ENCODE results near the gene OR4N2.
"Not testable (repeated sequence)": the region's sequence is repeated elsewhere in the genome, so short reads cannot be mapped to it uniquely, and the experiment has no call there.

DNA sequence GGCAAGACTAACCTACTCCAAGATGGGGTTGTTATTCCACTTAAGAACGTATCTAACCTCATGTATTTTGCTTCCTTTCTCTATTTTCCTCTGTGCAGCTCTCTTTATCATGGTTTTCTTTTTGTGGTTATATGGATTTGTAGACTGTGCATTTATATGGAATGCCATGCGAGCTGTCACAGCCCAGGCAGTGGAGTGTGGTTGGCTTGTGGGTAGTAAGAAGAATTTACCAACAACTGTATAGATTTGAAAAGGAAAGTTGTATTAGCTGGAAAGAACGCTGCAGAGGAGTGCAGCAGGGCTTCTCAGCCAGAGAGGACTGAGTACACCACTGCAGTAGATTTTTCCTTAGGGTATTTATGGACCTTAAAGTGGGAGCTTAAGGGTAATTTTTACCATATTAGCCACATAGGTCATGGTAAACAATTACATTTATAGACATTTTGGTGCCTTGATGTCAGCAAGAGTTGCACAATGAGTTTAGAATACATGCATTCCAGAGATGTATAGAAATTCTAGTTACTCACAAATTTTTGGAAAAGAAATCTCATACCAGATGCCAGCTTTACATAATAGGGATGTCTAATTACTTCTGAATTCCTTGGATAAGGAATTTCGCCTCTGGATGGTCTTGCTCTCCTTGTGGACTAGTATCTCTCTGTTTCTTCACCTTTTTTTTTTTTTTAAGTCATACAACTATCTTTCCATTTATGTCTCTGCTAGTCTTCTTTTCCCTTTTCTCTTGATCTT, 9.8 kb downstream of the OR4N2 start:
- TF ChIP-seq, protein P1, sequence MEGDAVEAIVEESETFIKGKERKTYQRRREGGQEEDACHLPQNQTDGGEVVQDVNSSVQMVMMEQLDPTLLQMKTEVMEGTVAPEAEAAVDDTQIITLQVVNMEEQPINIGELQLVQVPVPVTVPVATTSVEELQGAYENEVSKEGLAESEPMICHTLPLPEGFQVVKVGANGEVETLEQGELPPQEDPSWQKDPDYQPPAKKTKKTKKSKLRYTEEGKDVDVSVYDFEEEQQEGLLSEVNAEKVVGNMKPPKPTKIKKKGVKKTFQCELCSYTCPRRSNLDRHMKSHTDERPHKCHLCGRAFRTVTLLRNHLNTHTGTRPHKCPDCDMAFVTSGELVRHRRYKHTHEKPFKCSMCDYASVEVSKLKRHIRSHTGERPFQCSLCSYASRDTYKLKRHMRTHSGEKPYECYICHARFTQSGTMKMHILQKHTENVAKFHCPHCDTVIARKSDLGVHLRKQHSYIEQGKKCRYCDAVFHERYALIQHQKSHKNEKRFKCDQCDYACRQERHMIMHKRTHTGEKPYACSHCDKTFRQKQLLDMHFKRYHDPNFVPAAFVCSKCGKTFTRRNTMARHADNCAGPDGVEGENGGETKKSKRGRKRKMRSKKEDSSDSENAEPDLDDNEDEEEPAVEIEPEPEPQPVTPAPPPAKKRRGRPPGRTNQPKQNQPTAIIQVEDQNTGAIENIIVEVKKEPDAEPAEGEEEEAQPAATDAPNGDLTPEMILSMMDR (IDR thresholded peaks at IDR 0.05): not testable (repeated sequence)
- TF ChIP-seq ZFX (IDR thresholded peaks at IDR 0.05; ENCODE audit: borderline replicate concordance): not testable (repeated sequence)
